RPMI7951 (cell line): Measurements from ENCODE around the gene ADNP. TPM values are rescaled to one million over a fixed set of nuclear protein-coding genes. Genes with fewer than 3 reads are reported as not detected.
A peak's percentile ranks its signal among the peaks of the same experiment; 100 is the strongest.
"Not testable (repeated sequence)": the region's sequence is repeated elsewhere in the genome, so short reads cannot be mapped to it uniquely, and the experiment has no call there.

Experiments used
- DNase-seq: peaks from one replicate; pipeline ENCODE4 v3.0.0-alpha.2; 2012; ENCODE audit warnings: low read depth
- total RNA-seq: library from RNA; depleted of rRNA; stranded (reverse); fragments of >200 nt; shearing (Covaris generic); gene quantifications from 2 replicates; pipeline ENCODE4 v1.2.3, GENCODE V29; 2014; rRNA removed

The ADNP gene
- 36.3 and 43.1 TPM in 2 replicates for total RNA-seq

- DNase-seq, result peak; percentile 93
Observed at GRCh38 chr20:50931306-50932015, at the start of gene ADNP. Gene ADNP, minus strand, starts transcription at chr20:50931437. Its CDS starts 27,441 bp downstream, at chr20:50903996.

- DNase-seq, result peak; percentile 98
Observed at GRCh38 chr20:50980071-50980681, 48.9 kb upstream of the ADNP start.

- not testable (repeated sequence) for DNase-seq
Observed at GRCh38 chr20:50978533-50978932, 47.3 kb upstream of the ADNP start.

GRCh38 chr20:50977066-50978021 is 46.1 kb upstream of the ADNP start:
- no peak for DNase-seq

GRCh38 chr20:50975701-50976330 is 44.6 kb upstream of the ADNP start:
- DNase-seq, result no peak

- DNase-seq, result no peak
Observed at GRCh38 chr20:50969912-50970311, 38.7 kb upstream of the ADNP start.

GRCh38 chr20:50969435-50969834 is 38.2 kb upstream of the ADNP start:
- DNase-seq, result peak; percentile 40

GRCh38 chr20:50968289-50968688 is 37.1 kb upstream of the ADNP start:
- DNase-seq, result no peak

GRCh38 chr20:50967586-50967985 is 36.3 kb upstream of the ADNP start:
- peak; percentile 77 for DNase-seq

- DNase-seq, result no peak
Observed at GRCh38 chr20:50959543-50960126, 28.4 kb upstream of the ADNP start.

- peak; percentile 94 for DNase-seq
Observed at GRCh38 chr20:50958615-50959542, 27.6 kb upstream of the ADNP start, which contains the start of gene MOCS3. Gene MOCS3, plus strand, starts transcription at chr20:50958818. Its CDS starts 25 bp downstream, at chr20:50958843.

GRCh38 chr20:50957798-50958614 is 26.8 kb upstream of the ADNP start, which contains the start of gene DPM1:
Gene DPM1, minus strand, starts transcription at chr20:50958532. Its CDS starts 9 bp downstream, at chr20:50958523.
- peak; percentile 92 for DNase-seq

- DNase-seq, result no peak
Observed at GRCh38 chr20:50957276-50957675, 26.0 kb upstream of the ADNP start.

GRCh38 chr20:50953821-50954220 is 22.6 kb upstream of the ADNP start:
- DNase-seq, result no peak

GRCh38 chr20:50953196-50953595 is 22.0 kb upstream of the ADNP start:
- no peak for DNase-seq

GRCh38 chr20:50948132-50948785 is 17.0 kb upstream of the ADNP start:
- DNase-seq, result no peak

GRCh38 chr20:50943069-50943468 is 11.8 kb upstream of the ADNP start:
- DNase-seq, result no peak

- DNase-seq, result no peak
Observed at GRCh38 chr20:50933589-50933988, 2.4 kb upstream of the ADNP start.
